ENCODE results near the gene OTUD7B. TPM values are rescaled to one million over a fixed set of nuclear protein-coding genes. Genes with fewer than 3 reads are reported as not detected.

The OTUD7B gene
- total RNA-seq, 1 donor from 2014 or later: 14.5 TPM

DNA sequence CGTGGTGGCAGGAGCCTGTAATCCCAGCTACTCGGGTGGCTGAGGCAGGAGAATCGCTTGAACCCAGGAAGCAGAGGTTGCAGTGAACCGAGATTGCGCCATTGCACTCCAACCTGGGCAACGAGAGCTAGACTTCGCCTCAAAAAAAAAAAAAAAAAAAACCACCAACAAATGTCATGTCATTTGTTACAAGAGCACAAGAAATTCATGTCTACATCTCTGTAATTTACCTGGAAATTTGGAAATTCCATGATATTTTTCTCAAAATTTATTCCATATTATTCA, 40.5 kb upstream of the OTUD7B start:
- Histone ChIP-seq H3K4me1 (no peaks in the 10 kb centered on the region), H3K36me3 (no peaks in the 10 kb centered on the region), H3K9me3 (no peaks in the 10 kb centered on the region), H3K4me3 (no peak overlapping the region), H3K27me3 (no peaks in the 10 kb centered on the region), H3K27ac (no peak overlapping the region)
- TF ChIP-seq POLR2AphosphoS5 (IDR thresholded peaks at IDR 0.05; ENCODE audit: insufficient read depth in 1 of 2, low read depth in 1 of 2): no peak
- no peak for TF ChIP-seq POLR2A (IDR thresholded peaks at IDR 0.05)
- TF ChIP-seq, protein P1, sequence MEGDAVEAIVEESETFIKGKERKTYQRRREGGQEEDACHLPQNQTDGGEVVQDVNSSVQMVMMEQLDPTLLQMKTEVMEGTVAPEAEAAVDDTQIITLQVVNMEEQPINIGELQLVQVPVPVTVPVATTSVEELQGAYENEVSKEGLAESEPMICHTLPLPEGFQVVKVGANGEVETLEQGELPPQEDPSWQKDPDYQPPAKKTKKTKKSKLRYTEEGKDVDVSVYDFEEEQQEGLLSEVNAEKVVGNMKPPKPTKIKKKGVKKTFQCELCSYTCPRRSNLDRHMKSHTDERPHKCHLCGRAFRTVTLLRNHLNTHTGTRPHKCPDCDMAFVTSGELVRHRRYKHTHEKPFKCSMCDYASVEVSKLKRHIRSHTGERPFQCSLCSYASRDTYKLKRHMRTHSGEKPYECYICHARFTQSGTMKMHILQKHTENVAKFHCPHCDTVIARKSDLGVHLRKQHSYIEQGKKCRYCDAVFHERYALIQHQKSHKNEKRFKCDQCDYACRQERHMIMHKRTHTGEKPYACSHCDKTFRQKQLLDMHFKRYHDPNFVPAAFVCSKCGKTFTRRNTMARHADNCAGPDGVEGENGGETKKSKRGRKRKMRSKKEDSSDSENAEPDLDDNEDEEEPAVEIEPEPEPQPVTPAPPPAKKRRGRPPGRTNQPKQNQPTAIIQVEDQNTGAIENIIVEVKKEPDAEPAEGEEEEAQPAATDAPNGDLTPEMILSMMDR (IDR thresholded peaks at IDR 0.05): no peak
- DNase-seq (ENCODE audit: extremely low spot score in 2 of 2): no peak
- intact Hi-C loops (cut with DNase I): loop anchor here (5.0 kb wide), 1 partner anchor 89 kb away; no protein-coding TSS in a partner anchor

DNA sequence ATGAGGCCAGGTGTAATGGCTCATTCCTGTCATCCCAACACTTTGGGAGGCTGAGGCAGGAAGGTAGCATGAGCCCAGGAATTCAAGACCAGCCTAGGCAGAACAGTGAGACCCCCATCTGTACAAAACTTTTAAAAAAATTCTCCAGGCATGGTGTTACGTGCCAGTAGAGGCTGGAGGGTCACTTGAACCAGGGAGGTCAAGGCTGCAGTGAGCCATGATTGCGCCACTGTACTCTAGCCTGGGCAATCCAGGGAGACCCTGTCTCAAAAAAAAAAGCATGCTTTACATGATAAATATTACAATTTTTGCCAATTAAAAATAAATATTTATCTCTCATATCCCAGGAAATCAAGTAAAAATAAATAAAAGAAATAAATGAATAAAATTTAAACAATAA, 39.4 kb upstream of the OTUD7B start:
- Histone ChIP-seq H3K9me3 (no peaks in the 10 kb centered on the region), H3K36me3 (no peaks in the 10 kb centered on the region), H3K27ac (no peak overlapping the region), H3K4me3 (no peak overlapping the region), H3K4me1 (no peaks in the 10 kb centered on the region), H3K27me3 (no peaks in the 10 kb centered on the region)
- intact Hi-C loops (cut with DNase I): loop anchor here (5.0 kb wide), 1 partner anchor 88 kb away; no protein-coding TSS in a partner anchor
- DNase-seq (ENCODE audit: extremely low spot score in 2 of 2): no peak
- TF ChIP-seq POLR2A (IDR thresholded peaks at IDR 0.05) (no peak), POLR2AphosphoS5 (IDR thresholded peaks at IDR 0.05; ENCODE audit: insufficient read depth in 1 of 2, low read depth in 1 of 2) (no peak)
- TF ChIP-seq, protein P1 (IDR thresholded peaks at IDR 0.05): no peak

DNA sequence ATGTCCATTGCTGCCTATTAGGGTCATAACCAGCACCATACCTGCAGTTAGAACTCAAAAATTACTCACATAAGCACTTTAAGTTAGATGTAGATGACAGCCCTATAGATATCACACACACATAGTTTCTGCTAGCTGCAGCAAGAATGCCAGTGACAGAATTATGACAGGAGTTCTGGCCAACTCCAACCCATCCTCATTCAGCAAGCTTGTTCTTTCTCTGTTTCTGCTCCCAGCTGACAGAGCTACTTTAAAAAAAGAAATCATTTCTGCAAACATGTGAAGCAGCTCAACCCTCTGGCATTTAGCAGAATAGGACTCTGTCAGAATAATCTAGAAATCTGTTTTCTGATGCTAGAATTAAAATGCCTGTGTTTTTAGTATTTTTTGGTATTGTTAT, 23.8 kb upstream of the OTUD7B start:
- no peak overlapping the region for H3K27ac ChIP-seq
- H3K4me1 ChIP-seq: no peaks in the 10 kb centered on the region
- no peak overlapping the region for H3K4me3 ChIP-seq
- no peak for DNase-seq (ENCODE audit: extremely low spot score in 2 of 2)
- no peaks in the 10 kb centered on the region for H3K27me3 ChIP-seq
- H3K9me3 ChIP-seq: no peaks in the 10 kb centered on the region
- intact Hi-C loops (cut with DNase I): no loop called here
- TF ChIP-seq POLR2AphosphoS5 (IDR thresholded peaks at IDR 0.05; ENCODE audit: insufficient read depth in 1 of 2, low read depth in 1 of 2) (no peak), POLR2A (IDR thresholded peaks at IDR 0.05) (no peak)
- TF ChIP-seq, protein P1 (IDR thresholded peaks at IDR 0.05): no peak
- H3K36me3 ChIP-seq: no peaks in the 10 kb centered on the region

DNA sequence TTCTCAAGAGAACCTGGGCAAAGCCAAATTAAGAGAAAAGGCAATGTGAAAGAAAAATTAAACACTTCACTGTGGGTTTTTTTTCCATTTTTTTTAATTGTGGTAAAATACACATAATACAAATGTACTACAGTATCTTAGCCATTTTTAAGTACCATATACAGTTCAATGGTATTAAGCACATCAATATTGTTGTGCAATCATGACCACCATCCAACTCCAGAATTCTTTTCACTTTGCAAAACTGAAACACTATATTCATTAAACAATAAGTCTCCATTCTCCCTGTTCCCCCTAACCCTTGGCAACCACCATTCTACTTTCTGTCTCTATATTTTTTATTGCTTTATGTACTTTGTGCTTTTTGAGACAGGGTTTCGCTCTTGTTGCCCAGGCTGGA, 17.8 kb upstream of the OTUD7B start:
- H3K4me1 ChIP-seq: no peaks in the 10 kb centered on the region
- no peak overlapping the region for H3K27ac ChIP-seq
- DNase-seq (ENCODE audit: extremely low spot score in 2 of 2): no peak
- intact Hi-C loops (cut with DNase I): no loop called here
- no peaks in the 10 kb centered on the region for H3K9me3 ChIP-seq
- TF ChIP-seq, protein P1 (IDR thresholded peaks at IDR 0.05): no peak
- TF ChIP-seq POLR2AphosphoS5 (IDR thresholded peaks at IDR 0.05; ENCODE audit: insufficient read depth in 1 of 2, low read depth in 1 of 2) (no peak), POLR2A (IDR thresholded peaks at IDR 0.05) (no peak)
- no peaks in the 10 kb centered on the region for H3K27me3 ChIP-seq
- no peak overlapping the region for H3K4me3 ChIP-seq
- no peaks in the 10 kb centered on the region for H3K36me3 ChIP-seq

DNA sequence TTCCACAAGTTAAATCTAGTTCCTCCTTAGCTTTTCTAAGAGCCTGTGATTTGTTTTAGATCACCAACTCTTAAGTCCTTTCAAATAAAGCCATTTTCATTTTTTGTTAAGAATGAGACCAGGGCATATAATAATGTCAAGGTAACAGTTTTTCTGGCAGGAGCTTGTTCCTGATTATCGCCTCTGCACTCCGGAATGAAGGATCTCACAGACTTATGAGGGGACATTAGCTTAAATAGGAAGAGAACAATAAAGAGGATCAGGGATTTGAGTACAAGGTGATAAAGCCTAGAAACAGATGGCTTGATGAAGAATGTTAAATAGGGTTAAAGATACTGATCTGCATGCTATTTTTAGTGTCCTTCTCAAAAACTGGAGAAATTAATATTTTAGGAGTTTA, 13.6 kb upstream of the OTUD7B start:
- intact Hi-C loops (cut with DNase I): no loop called here
- H3K9me3 ChIP-seq: no peaks in the 10 kb centered on the region
- H3K27ac ChIP-seq: no peak overlapping the region
- DNase-seq (ENCODE audit: extremely low spot score in 2 of 2): no peak
- H3K4me1 ChIP-seq: no peaks in the 10 kb centered on the region
- no peaks in the 10 kb centered on the region for H3K27me3 ChIP-seq
- no peaks in the 10 kb centered on the region for H3K36me3 ChIP-seq
- H3K4me3 ChIP-seq: no peak overlapping the region
- TF ChIP-seq, protein P1 (IDR thresholded peaks at IDR 0.05): no peak
- TF ChIP-seq POLR2A (IDR thresholded peaks at IDR 0.05) (no peak), POLR2AphosphoS5 (IDR thresholded peaks at IDR 0.05; ENCODE audit: insufficient read depth in 1 of 2, low read depth in 1 of 2) (no peak)
